ENCODE measurements around the gene ALAD. TPM values are rescaled to one million over a fixed set of nuclear protein-coding genes. Genes with fewer than 3 reads are reported as not detected.

Gene ALAD
- total and polyA plus RNA-seq, 2 of the 13 experiments (the other 11 are each of a cell fraction or from before 2014, with no cell fraction given): 21.8 to 30.1 TPM

GRCh38 chr9:113395000-113395861 is 5.9 kb downstream of the ALAD start (continued):
- TF ChIP-seq, protein P1, sequence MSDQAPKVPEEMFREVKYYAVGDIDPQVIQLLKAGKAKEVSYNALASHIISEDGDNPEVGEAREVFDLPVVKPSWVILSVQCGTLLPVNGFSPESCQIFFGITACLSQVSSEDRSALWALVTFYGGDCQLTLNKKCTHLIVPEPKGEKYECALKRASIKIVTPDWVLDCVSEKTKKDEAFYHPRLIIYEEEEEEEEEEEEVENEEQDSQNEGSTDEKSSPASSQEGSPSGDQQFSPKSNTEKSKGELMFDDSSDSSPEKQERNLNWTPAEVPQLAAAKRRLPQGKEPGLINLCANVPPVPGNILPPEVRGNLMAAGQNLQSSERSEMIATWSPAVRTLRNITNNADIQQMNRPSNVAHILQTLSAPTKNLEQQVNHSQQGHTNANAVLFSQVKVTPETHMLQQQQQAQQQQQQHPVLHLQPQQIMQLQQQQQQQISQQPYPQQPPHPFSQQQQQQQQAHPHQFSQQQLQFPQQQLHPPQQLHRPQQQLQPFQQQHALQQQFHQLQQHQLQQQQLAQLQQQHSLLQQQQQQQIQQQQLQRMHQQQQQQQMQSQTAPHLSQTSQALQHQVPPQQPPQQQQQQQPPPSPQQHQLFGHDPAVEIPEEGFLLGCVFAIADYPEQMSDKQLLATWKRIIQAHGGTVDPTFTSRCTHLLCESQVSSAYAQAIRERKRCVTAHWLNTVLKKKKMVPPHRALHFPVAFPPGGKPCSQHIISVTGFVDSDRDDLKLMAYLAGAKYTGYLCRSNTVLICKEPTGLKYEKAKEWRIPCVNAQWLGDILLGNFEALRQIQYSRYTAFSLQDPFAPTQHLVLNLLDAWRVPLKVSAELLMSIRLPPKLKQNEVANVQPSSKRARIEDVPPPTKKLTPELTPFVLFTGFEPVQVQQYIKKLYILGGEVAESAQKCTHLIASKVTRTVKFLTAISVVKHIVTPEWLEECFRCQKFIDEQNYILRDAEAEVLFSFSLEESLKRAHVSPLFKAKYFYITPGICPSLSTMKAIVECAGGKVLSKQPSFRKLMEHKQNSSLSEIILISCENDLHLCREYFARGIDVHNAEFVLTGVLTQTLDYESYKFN (CRISPR knock-in tag; conservative IDR thresholded peaks at IDR 0.05): peak; percentile 97
- TF ChIP-seq, protein P2, sequence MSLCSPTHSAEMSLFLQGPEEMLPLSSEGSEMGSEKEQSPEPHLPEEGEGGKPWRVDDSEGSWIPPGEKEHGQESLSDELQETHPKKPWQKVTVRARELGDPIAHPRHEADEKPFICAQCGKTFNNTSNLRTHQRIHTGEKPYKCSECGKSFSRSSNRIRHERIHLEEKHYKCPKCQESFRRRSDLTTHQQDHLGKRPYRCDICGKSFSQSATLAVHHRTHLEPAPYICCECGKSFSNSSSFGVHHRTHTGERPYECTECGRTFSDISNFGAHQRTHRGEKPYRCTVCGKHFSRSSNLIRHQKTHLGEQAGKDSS (CRISPR knock-in tag; IDR thresholded peaks at IDR 0.05; ENCODE audit: borderline replicate concordance, low read depth): peak; percentile 100
- TF ChIP-seq GZF1 (CRISPR knock-in tag; IDR thresholded peaks at IDR 0.05) (no peak), ZNF44 (CRISPR knock-in tag; IDR thresholded peaks at IDR 0.05) (no peak), MYPOP (CRISPR knock-in tag; IDR thresholded peaks at IDR 0.05) (no peak), ZNF24 (IDR thresholded peaks at IDR 0.05) (peak; percentile 86), ZFX (CRISPR knock-in tag; IDR thresholded peaks at IDR 0.05; ENCODE audit: low read depth) (peak; percentile 36; the same call in 1 of the 2 replicates), ZNF639 (CRISPR knock-in tag; conservative IDR thresholded peaks at IDR 0.05) (0 out of 2 replicates have a peak, but pooled peaks have one; percentile 40), RARA (CRISPR knock-in tag; IDR thresholded peaks at IDR 0.05) (peak; percentile 95), NFKBIZ (CRISPR knock-in tag; IDR thresholded peaks at IDR 0.05) (no peak), JUND (CRISPR knock-in tag; IDR thresholded peaks at IDR 0.05) (no peak), SMAD1 (CRISPR knock-in tag; IDR thresholded peaks at IDR 0.05; ENCODE audit: borderline replicate concordance, low read depth) (no peak), ZNF552 (CRISPR knock-in tag; IDR thresholded peaks at IDR 0.05; ENCODE audit: borderline replicate concordance) (no peak), FOXK1 (CRISPR knock-in tag; IDR thresholded peaks at IDR 0.05; ENCODE audit: borderline replicate concordance, low read depth) (peak; percentile 56; the same call in 1 of the 2 replicates), ZFP90 (CRISPR knock-in tag; IDR thresholded peaks at IDR 0.05; ENCODE audit: borderline replicate concordance) (0 out of 2 replicates have a peak, but pooled peaks have one; percentile 44), ZNF496 (CRISPR knock-in tag; IDR thresholded peaks at IDR 0.05; ENCODE audit: insufficient replicate concordance) (no peak), SIN3A (IDR thresholded peaks at IDR 0.05; ENCODE audit: borderline replicate concordance, low read depth, low read length) (0 out of 2 replicates have a peak, but pooled peaks have one; percentile 52), MED8 (CRISPR knock-in tag; IDR thresholded peaks at IDR 0.05; ENCODE audit: insufficient replicate concordance) (peak; percentile 63)
- TF ChIP-seq, protein P3, sequence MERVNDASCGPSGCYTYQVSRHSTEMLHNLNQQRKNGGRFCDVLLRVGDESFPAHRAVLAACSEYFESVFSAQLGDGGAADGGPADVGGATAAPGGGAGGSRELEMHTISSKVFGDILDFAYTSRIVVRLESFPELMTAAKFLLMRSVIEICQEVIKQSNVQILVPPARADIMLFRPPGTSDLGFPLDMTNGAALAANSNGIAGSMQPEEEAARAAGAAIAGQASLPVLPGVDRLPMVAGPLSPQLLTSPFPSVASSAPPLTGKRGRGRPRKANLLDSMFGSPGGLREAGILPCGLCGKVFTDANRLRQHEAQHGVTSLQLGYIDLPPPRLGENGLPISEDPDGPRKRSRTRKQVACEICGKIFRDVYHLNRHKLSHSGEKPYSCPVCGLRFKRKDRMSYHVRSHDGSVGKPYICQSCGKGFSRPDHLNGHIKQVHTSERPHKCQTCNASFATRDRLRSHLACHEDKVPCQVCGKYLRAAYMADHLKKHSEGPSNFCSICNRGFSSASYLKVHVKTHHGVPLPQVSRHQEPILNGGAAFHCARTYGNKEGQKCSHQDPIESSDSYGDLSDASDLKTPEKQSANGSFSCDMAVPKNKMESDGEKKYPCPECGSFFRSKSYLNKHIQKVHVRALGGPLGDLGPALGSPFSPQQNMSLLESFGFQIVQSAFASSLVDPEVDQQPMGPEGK (CRISPR knock-in tag; IDR thresholded peaks at IDR 0.05): peak; percentile 57

All from HepG2 (cell line).